Activated CD4-positive, alpha-beta T cell treated with anti-CD3 and anti-CD28 coated beads, Interleukin-2, Interleukin-6, amounts not matched to agents 100 ng/mL and 50 ng/mL, durations not matched to agents 16 hours and 8 hours (primary cell): ENCODE data around the gene EVC.
"Not testable (repeated sequence)": the region's sequence is repeated elsewhere in the genome, so short reads cannot be mapped to it uniquely, and the experiment has no call there.

Experiments
- DNase-seq: peaks from one replicate; pipeline ENCODE4 v3.0.0-alpha.2; 2020

EVC gene

GRCh38 chr4:5795580-5795979, 84.6 kb downstream of the EVC start:
- no peak for DNase-seq

GRCh38 chr4:5796976-5797375, 86.0 kb downstream of the EVC start:
- DNase-seq: no peak

- no peak for DNase-seq
These were observed 86.9 kb downstream of the EVC start for GRCh38 chr4:5797866-5798265.

- DNase-seq: no peak
These were observed 87.5 kb downstream of the EVC start for GRCh38 chr4:5798462-5798861.

- DNase-seq: no peak
These were observed 87.9 kb downstream of the EVC start for GRCh38 chr4:5798946-5799345.

- DNase-seq: no peak
These were observed 88.4 kb downstream of the EVC start for GRCh38 chr4:5799406-5799805.

GRCh38 chr4:5800496-5800895, 89.5 kb downstream of the EVC start:
- no peak for DNase-seq

GRCh38 chr4:5801696-5802095, 90.7 kb downstream of the EVC start:
- DNase-seq: no peak

GRCh38 chr4:5802565-5802964, 91.6 kb downstream of the EVC start:
- no peak for DNase-seq

GRCh38 chr4:5804656-5805055, 93.7 kb downstream of the EVC start:
- no peak for DNase-seq

GRCh38 chr4:5805270-5805669, 94.3 kb downstream of the EVC start:
- DNase-seq: no peak

- no peak for DNase-seq
These were observed 97.2 kb downstream of the EVC start for GRCh38 chr4:5808081-5808741.

GRCh38 chr4:5809216-5809776, 98.3 kb downstream of the EVC start:
- no peak for DNase-seq

GRCh38 chr4:5810151-5810550, 99.2 kb downstream of the EVC start:
- DNase-seq: no peak

GRCh38 chr4:5810770-5811430, 99.9 kb downstream of the EVC start:
- DNase-seq: no peak

- not testable (repeated sequence) for DNase-seq
These were observed 101.1 kb downstream of the EVC start for GRCh38 chr4:5812057-5812456.

GRCh38 chr4:5812506-5813229, 101.7 kb downstream of the EVC start:
- DNase-seq: peak; percentile 70

- no peak for DNase-seq
These were observed 102.9 kb downstream of the EVC start for GRCh38 chr4:5813882-5814255.

- DNase-seq: no peak
These were observed 103.4 kb downstream of the EVC start for GRCh38 chr4:5814421-5814820.

GRCh38 chr4:5815641-5816040, 104.6 kb downstream of the EVC start:
- no peak for DNase-seq

GRCh38 chr4:5816101-5816500, 105.1 kb downstream of the EVC start:
- no peak for DNase-seq

GRCh38 chr4:5816851-5817375, 105.9 kb downstream of the EVC start:
- no peak for DNase-seq

- peak; percentile 7 for DNase-seq
These were observed 110.8 kb downstream of the EVC start for GRCh38 chr4:5821665-5822358.
